Measurements from ENCODE around the gene FARSA.

- TF ChIP-seq POLR2A (IDR thresholded peaks at IDR 0.05; ENCODE audit: low read length) (no peak), GATA1 (IDR thresholded peaks at IDR 0.05; ENCODE audit: low read depth, low read length) (no peak)
Observed at GRCh38 chr19:12939975-12940423, 6.5 kb upstream of the FARSA start.

All from erythroblast (primary cell).